Fibroblast of lung (primary cell): ENCODE data around the gene LSMEM2. TPM values are rescaled to one million over a fixed set of nuclear protein-coding genes. Genes with fewer than 3 reads are reported as not detected.
A peak's percentile ranks its signal among the peaks of the same experiment; 100 is the strongest.

ENCODE experiments used
- DNase-seq, 2 donors: peaks; one replicate each; pipeline versions ENCODE4 v3.0.0 to v3.0.0-alpha.2; 2010; ENCODE audit warnings: low read depth in 2 of 2
- H2AFZ ChIP-seq: 2 replicates; pipeline ENCODE4 v1.5.1; 2012; ENCODE audit warnings: low read length, control low read depth, inconsistent platforms
- H3K27ac ChIP-seq: 2 replicates; pipeline ENCODE4 v1.5.1; 2011; ENCODE audit warnings: low read length, control low read depth; ENCODE audit not compliant: insufficient read depth
- H3K27me3 ChIP-seq: 2 replicates; pipeline ENCODE4 v1.5.1; 2011; ENCODE audit warnings: mild to moderate bottlenecking, low read length; ENCODE audit not compliant: control insufficient read depth, insufficient read depth
- H3K36me3 ChIP-seq: 2 replicates; pipeline ENCODE4 v1.5.1; 2011; ENCODE audit warnings: low read length; ENCODE audit not compliant: control insufficient read depth, insufficient read depth
- H3K4me1 ChIP-seq: 2 replicates; pipeline ENCODE4 v1.5.1; 2011; ENCODE audit warnings: low read length; ENCODE audit not compliant: control insufficient read depth, insufficient read depth; ENCODE audit errors: extremely low read depth
- H3K4me2 ChIP-seq: 2 replicates; pipeline ENCODE4 v1.5.1; 2011; ENCODE audit warnings: low read length, control low read depth; ENCODE audit not compliant: insufficient read depth; ENCODE audit errors: extremely low read depth
- H3K4me3 ChIP-seq, 4 experiments: fragments of 200-600 bp in 1 of 4; sonication (generic) in 1 of 4; replicated peaks in 1 of 4; 2 replicates each; pipeline ENCODE4 v1.5.1; 2011 to 2016; ENCODE audit warnings: low read length in 4 of 4, low read depth in 3 of 4, mild to moderate bottlenecking in 3 of 4, control low read depth in 2 of 4, inconsistent platforms in 1 of 4, mixed read lengths in 1 of 4; ENCODE audit not compliant: insufficient read depth in 1 of 4; ENCODE audit errors: control extremely low read depth in 1 of 4
- H3K79me2 ChIP-seq: 2 replicates; pipeline ENCODE4 v1.5.1; 2012; ENCODE audit warnings: mild to moderate bottlenecking, low read length, inconsistent platforms; ENCODE audit not compliant: control insufficient read depth, insufficient read depth
- H3K9ac ChIP-seq: 2 replicates; pipeline ENCODE4 v1.5.1; 2011; ENCODE audit warnings: mild to moderate bottlenecking, low read length, control low read depth; ENCODE audit not compliant: insufficient read depth
- H3K9me3 ChIP-seq: 2 replicates; pipeline ENCODE4 v1.5.1; 2012; ENCODE audit warnings: low read depth, low read length; ENCODE audit not compliant: control insufficient read depth, insufficient read depth
- H4K20me1 ChIP-seq: 2 replicates; pipeline ENCODE4 v1.5.1; 2011; ENCODE audit warnings: low read length; ENCODE audit not compliant: control insufficient read depth, insufficient read depth; ENCODE audit errors: extremely low read depth
- EZH2 ChIP-seq: IDR thresholded peaks from 2 replicates; pipeline ENCODE4 v1.5.1; 2012; ENCODE audit warnings: low read length, control low read depth, mild to moderate bottlenecking; ENCODE audit errors: missing control alignments
- polyA plus RNA-seq, 2 donors: library from polyadenylated mRNA; depleted of rRNA in 1 of 2; stranded (reverse) in 1 of 2; unstranded in 1 of 2; fragments of >200 nt; gene quantifications; 2 replicates each; pipeline ENCODE4 v1.2.1, GENCODE V29; 2011 to 2012; ENCODE audit warnings: missing spikeins in 1 of 2
- total RNA-seq: library from RNA; depleted of rRNA; stranded (reverse); fragments of >200 nt; gene quantifications from 2 replicates; pipeline ENCODE4 v1.2.1, GENCODE V29; 2014
- TF ChIP-seq, protein P1 (sequence below), 2 donors: IDR thresholded peaks in 1 of 2; conservative IDR thresholded peaks in 1 of 2; 1 replicate in 1 of 2; 2 replicates in 1 of 2; pipeline ENCODE4 v1.5.1; 2011 to 2012; ENCODE audit warnings: low read length in 2 of 2, control low read depth in 1 of 2, inconsistent platforms in 1 of 2, low read depth in 1 of 2, mild to moderate bottlenecking in 1 of 2

LSMEM2 gene
- total and polyA plus RNA-seq, 2 donors (not counting 1 experiment from before 2014, with no cell fraction given): not detected

DNA sequence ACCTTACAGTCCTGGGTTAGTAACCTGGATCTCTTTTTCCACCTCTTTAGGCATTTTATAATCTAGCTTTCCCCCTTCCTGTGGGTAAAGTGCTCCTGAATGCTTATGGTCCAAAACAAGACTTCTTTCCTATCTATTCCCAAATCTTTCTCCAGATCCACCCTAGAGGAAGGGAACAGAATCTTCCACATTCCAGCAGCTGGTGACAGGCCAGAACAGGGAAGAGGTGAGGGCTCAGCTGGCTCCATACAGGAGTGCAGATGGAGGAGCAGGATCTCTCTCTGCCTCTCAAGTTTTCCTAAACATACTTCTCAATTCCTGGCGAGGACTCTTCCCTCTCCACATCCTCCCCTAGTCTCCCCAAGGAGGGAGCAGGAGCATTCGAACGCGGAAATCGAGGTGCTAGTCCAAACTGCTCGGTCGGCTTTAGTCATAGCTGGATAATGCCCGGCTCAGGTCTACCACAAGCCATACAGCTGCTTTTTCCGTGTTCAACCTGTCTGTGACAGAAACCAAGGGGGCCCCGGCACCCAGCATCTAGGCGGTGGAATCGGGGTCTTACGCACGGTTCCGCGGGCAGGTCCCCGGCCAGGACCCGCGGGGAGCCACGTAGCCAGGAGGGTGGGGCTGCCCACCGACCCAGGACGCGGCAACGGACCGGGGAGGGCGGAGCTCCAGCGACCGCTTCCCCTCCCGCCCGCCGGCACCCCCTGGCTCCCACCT is 57.7 kb downstream of the LSMEM2 start:
- Histone ChIP-seq H3K4me1 (peaks cover 20% of the 10 kb centered on the region), H4K20me1 (no peaks in the 10 kb centered on the region), H3K4me2 (peak overlapping the region; percentile 75), H3K27me3 (no peaks in the 10 kb centered on the region), H3K9me3 (no peaks in the 10 kb centered on the region), H3K79me2 (peaks cover 69% of the 10 kb centered on the region), H3K27ac (peak overlapping the region; percentile 97), H3K36me3 (peaks cover 3% of the 10 kb centered on the region), H2AFZ (no peak overlapping the region), H3K4me3 (peak overlapping the region; percentile 79 to 95 (median 88)), H3K9ac (peak overlapping the region; percentile 96)
- peak; percentile 26 to 31 for DNase-seq
- TF ChIP-seq, protein P1, sequence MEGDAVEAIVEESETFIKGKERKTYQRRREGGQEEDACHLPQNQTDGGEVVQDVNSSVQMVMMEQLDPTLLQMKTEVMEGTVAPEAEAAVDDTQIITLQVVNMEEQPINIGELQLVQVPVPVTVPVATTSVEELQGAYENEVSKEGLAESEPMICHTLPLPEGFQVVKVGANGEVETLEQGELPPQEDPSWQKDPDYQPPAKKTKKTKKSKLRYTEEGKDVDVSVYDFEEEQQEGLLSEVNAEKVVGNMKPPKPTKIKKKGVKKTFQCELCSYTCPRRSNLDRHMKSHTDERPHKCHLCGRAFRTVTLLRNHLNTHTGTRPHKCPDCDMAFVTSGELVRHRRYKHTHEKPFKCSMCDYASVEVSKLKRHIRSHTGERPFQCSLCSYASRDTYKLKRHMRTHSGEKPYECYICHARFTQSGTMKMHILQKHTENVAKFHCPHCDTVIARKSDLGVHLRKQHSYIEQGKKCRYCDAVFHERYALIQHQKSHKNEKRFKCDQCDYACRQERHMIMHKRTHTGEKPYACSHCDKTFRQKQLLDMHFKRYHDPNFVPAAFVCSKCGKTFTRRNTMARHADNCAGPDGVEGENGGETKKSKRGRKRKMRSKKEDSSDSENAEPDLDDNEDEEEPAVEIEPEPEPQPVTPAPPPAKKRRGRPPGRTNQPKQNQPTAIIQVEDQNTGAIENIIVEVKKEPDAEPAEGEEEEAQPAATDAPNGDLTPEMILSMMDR (conservative IDR thresholded peaks at IDR 0.05 in 1 of 2, IDR thresholded peaks at IDR 0.05 in 1 of 2; ENCODE audit: low read depth in 1 of 2, low read length in 2 of 2): no peak
- TF ChIP-seq EZH2: no peak

- Histone ChIP-seq H2AFZ (peak overlapping the region; percentile 55), H3K9ac (peak overlapping the region; percentile 96), H3K27ac (peak overlapping the region; percentile 97), H3K36me3 (no peaks in the 10 kb centered on the region), H3K79me2 (peaks cover 62% of the 10 kb centered on the region), H3K9me3 (no peaks in the 10 kb centered on the region), H3K4me3 (peak overlapping the region; percentile 79 to 95 (median 88)), H3K27me3 (no peaks in the 10 kb centered on the region), H4K20me1 (no peaks in the 10 kb centered on the region), H3K4me2 (peak overlapping the region; percentile 76), H3K4me1 (peaks cover 20% of the 10 kb centered on the region)
- no peak for TF ChIP-seq EZH2
- TF ChIP-seq, protein P1 (conservative IDR thresholded peaks at IDR 0.05 in 1 of 2, IDR thresholded peaks at IDR 0.05 in 1 of 2; ENCODE audit: low read depth in 1 of 2, low read length in 2 of 2): no peak
- peak; percentile 99 for DNase-seq
Observed at GRCh38 chr3:50337175-50337861, 58.4 kb downstream of the LSMEM2 start.

Other genes starting within 250 kb of the LSMEM2 start
- 156 and 174 TPM in 2 replicates for gene RBM5, start 190.2 kb upstream of the LSMEM2 start, total RNA-seq
- gene RBM5, start 190.2 kb upstream of the LSMEM2 start, polyA plus RNA-seq: 113 and 127 TPM in 2 replicates
- 9.7 and 10.3 TPM in 2 replicates for gene SEMA3F, start 123.8 kb upstream of the LSMEM2 start, total RNA-seq
- gene SEMA3F, start 123.8 kb upstream of the LSMEM2 start, polyA plus RNA-seq: 5.1 and 21.2 TPM in 2 replicates
- gene GNAT1, start 87.5 kb upstream of the LSMEM2 start, total RNA-seq: not detected in 2 replicates
- gene GNAT1, start 87.5 kb upstream of the LSMEM2 start, polyA plus RNA-seq: not detected in 2 replicates
- gene SLC38A3, start 73.8 kb upstream of the LSMEM2 start, total RNA-seq: not detected in 2 replicates
- gene SLC38A3, start 73.8 kb upstream of the LSMEM2 start, polyA plus RNA-seq: 0.02 TPM in 1 of 2 replicates, not detected in the other
- 124 and 238 TPM in 2 replicates for gene GNAI2, start 42.9 kb upstream of the LSMEM2 start, total RNA-seq
- gene GNAI2, start 42.9 kb upstream of the LSMEM2 start, polyA plus RNA-seq: 704 and 828 TPM in 2 replicates
- gene SEMA3B, start 9.9 kb upstream of the LSMEM2 start, total RNA-seq: 51.6 and 85.2 TPM in 2 replicates
- gene SEMA3B, start 9.9 kb upstream of the LSMEM2 start, polyA plus RNA-seq: 17.6 and 23.5 TPM in 2 replicates
- gene IFRD2, start 13.3 kb downstream of the LSMEM2 start, total RNA-seq: 51.0 and 56.0 TPM in 2 replicates
- 28.1 and 44.0 TPM in 2 replicates for gene IFRD2, start 13.3 kb downstream of the LSMEM2 start, polyA plus RNA-seq
- gene HYAL3, start 20.3 kb downstream of the LSMEM2 start, total RNA-seq: 5.6 and 7.4 TPM in 2 replicates
- 3.0 and 3.2 TPM in 2 replicates for gene HYAL3, start 20.3 kb downstream of the LSMEM2 start, polyA plus RNA-seq
- gene NAA80, start 20.3 kb downstream of the LSMEM2 start, total RNA-seq: 2.1 and 3.8 TPM in 2 replicates
- 3.1 and 4.3 TPM in 2 replicates for gene NAA80, start 20.3 kb downstream of the LSMEM2 start, polyA plus RNA-seq
- 1.3 and 1.8 TPM in 2 replicates for gene HYAL1, start 24.5 kb downstream of the LSMEM2 start, total RNA-seq
- gene HYAL1, start 24.5 kb downstream of the LSMEM2 start, polyA plus RNA-seq: 1.8 and 2.5 TPM in 2 replicates
- 50.6 and 52.5 TPM in 2 replicates for gene HYAL2, start 43.7 kb downstream of the LSMEM2 start, total RNA-seq
- gene HYAL2, start 43.7 kb downstream of the LSMEM2 start, polyA plus RNA-seq: 35.1 and 36.9 TPM in 2 replicates
- 13.4 and 14.6 TPM in 2 replicates for gene TUSC2, start 49.1 kb downstream of the LSMEM2 start, total RNA-seq
- gene TUSC2, start 49.1 kb downstream of the LSMEM2 start, polyA plus RNA-seq: 15.3 and 19.2 TPM in 2 replicates
- 24.1 and 32.4 TPM in 2 replicates for gene RASSF1, start 61.7 kb downstream of the LSMEM2 start, total RNA-seq
- gene RASSF1, start 61.7 kb downstream of the LSMEM2 start, polyA plus RNA-seq: 33.3 and 41.7 TPM in 2 replicates
- 0.26 and 0.83 TPM in 2 replicates for gene ZMYND10, start 66.6 kb downstream of the LSMEM2 start, total RNA-seq
- 0.32 and 0.93 TPM in 2 replicates for gene ZMYND10, start 66.6 kb downstream of the LSMEM2 start, polyA plus RNA-seq
- gene NPRL2, start 71.7 kb downstream of the LSMEM2 start, total RNA-seq: 19.3 and 27.2 TPM in 2 replicates
- 21.4 and 26.2 TPM in 2 replicates for gene NPRL2, start 71.7 kb downstream of the LSMEM2 start, polyA plus RNA-seq
- 24.1 and 28.6 TPM in 2 replicates for gene CYB561D2, start 71.8 kb downstream of the LSMEM2 start, total RNA-seq
- 16.4 and 16.7 TPM in 2 replicates for gene CYB561D2, start 71.8 kb downstream of the LSMEM2 start, polyA plus RNA-seq
- gene TMEM115, start 80.4 kb downstream of the LSMEM2 start, total RNA-seq: 39.3 and 44.8 TPM in 2 replicates
- gene TMEM115, start 80.4 kb downstream of the LSMEM2 start, polyA plus RNA-seq: 28.2 and 28.9 TPM in 2 replicates
- under 0.01 TPM in 1 of 2 replicates, not detected in the other for gene CACNA2D2, start 224.5 kb downstream of the LSMEM2 start, total RNA-seq
- 0.02 and 0.06 TPM in 2 replicates for gene CACNA2D2, start 224.5 kb downstream of the LSMEM2 start, polyA plus RNA-seq